ENCODE measurements around the gene RBMS3. TPM values are rescaled to one million over a fixed set of nuclear protein-coding genes. Genes with fewer than 3 reads are reported as not detected.
A peak's percentile ranks its signal among the peaks of the same experiment; 100 is the strongest.

The RBMS3 gene
- total and polyA plus RNA-seq, 2 experiments from 2014 or later: 20.8 TPM

- H3K4me1 ChIP-seq (ENCODE audit: low read depth): no peaks in the 10 kb centered on the region
- H3K27ac ChIP-seq: no peak overlapping the region
- no peak for TF ChIP-seq CTCF (IDR thresholded peaks at IDR 0.05; ENCODE audit: low read depth, low read length)
These were observed 98.2 kb downstream of the RBMS3 start for GRCh38 chr3:29379097-29379496.

GRCh38 chr3:29381595-29381994 is 100.7 kb downstream of the RBMS3 start:
- Histone ChIP-seq H3K27me3 (no peaks in the 10 kb centered on the region), H3K9me3 (ENCODE audit: low read depth) (no peaks in the 10 kb centered on the region), H3K27ac (no peak overlapping the region), H3K4me1 (ENCODE audit: low read depth) (no peaks in the 10 kb centered on the region), H3K4me3 (no peak overlapping the region), H3K36me3 (no peaks in the 10 kb centered on the region)
- DNase-seq (ENCODE audit: low read depth in 1 of 2, low spot score in 1 of 2): no peak
- TF ChIP-seq CTCF (IDR thresholded peaks at IDR 0.05; ENCODE audit: low read depth, low read length): no peak

More at GRCh38 chr3:29379097-29379496, 98.2 kb downstream of the RBMS3 start:
- no peak for DNase-seq (ENCODE audit: low read depth in 1 of 2, low spot score in 1 of 2)
- H3K36me3 ChIP-seq: no peaks in the 10 kb centered on the region
- no peaks in the 10 kb centered on the region for H3K27me3 ChIP-seq
- H3K4me3 ChIP-seq: no peak overlapping the region
- no peaks in the 10 kb centered on the region for H3K9me3 ChIP-seq (ENCODE audit: low read depth)

GRCh38 chr3:29382409-29382808 is 101.5 kb downstream of the RBMS3 start:
- Histone ChIP-seq H3K9me3 (ENCODE audit: low read depth) (no peaks in the 10 kb centered on the region), H3K36me3 (no peaks in the 10 kb centered on the region), H3K4me3 (no peak overlapping the region), H3K27ac (no peak overlapping the region), H3K27me3 (no peaks in the 10 kb centered on the region), H3K4me1 (ENCODE audit: low read depth) (no peaks in the 10 kb centered on the region)
- TF ChIP-seq CTCF (IDR thresholded peaks at IDR 0.05; ENCODE audit: low read depth, low read length): no peak
- DNase-seq (ENCODE audit: low read depth in 1 of 2, low spot score in 1 of 2): peak in 1 of 2 donors; percentile 56

GRCh38 chr3:29382845-29383244 is 102.0 kb downstream of the RBMS3 start:
- H3K27ac ChIP-seq: no peak overlapping the region

GRCh38 chr3:29384640-29385039 is 103.8 kb downstream of the RBMS3 start:
- no peak for TF ChIP-seq CTCF (IDR thresholded peaks at IDR 0.05; ENCODE audit: low read depth, low read length)
- H3K4me3 ChIP-seq: no peak overlapping the region
- no peaks in the 10 kb centered on the region for H3K36me3 ChIP-seq
- H3K9me3 ChIP-seq (ENCODE audit: low read depth): no peaks in the 10 kb centered on the region
- H3K27me3 ChIP-seq: no peaks in the 10 kb centered on the region
- no peak overlapping the region for H3K27ac ChIP-seq
- no peaks in the 10 kb centered on the region for H3K4me1 ChIP-seq (ENCODE audit: low read depth)
- peak; percentile 34 to 87 for DNase-seq (ENCODE audit: low read depth in 1 of 2, low spot score in 1 of 2)

More at GRCh38 chr3:29382845-29383244, 102.0 kb downstream of the RBMS3 start:
- H3K9me3 ChIP-seq (ENCODE audit: low read depth): no peaks in the 10 kb centered on the region
- H3K36me3 ChIP-seq: no peaks in the 10 kb centered on the region
- DNase-seq (ENCODE audit: low read depth in 1 of 2, low spot score in 1 of 2): no peak
- TF ChIP-seq CTCF (IDR thresholded peaks at IDR 0.05; ENCODE audit: low read depth, low read length): no peak
- H3K27me3 ChIP-seq: no peaks in the 10 kb centered on the region
- H3K4me1 ChIP-seq (ENCODE audit: low read depth): no peaks in the 10 kb centered on the region
- no peak overlapping the region for H3K4me3 ChIP-seq
